SK-N-SH treated with all-trans-retinoic acid at 6 μM for 48 hours (cell line): Measurements from ENCODE around the gene CST11.

Experiments
- ATAC-seq: fragments of 200-7000 bp; cut with Tn5 transposase; 3 replicates; pipeline ENCODE4 v1.9.1; 2020; ENCODE audit warnings: mild to moderate bottlenecking, moderate library complexity
- ARNTL ChIP-seq: fragments of 450-650 bp; formaldehyde crosslinking; IDR thresholded peaks from 2 replicates; pipeline ENCODE4 v1.5.0; 2020; ENCODE audit warnings: low read depth, mild to moderate bottlenecking, moderate library complexity, borderline replicate concordance
- BACH2 ChIP-seq: fragments of 250-450 bp; sonication (Bioruptor Pico); IDR thresholded peaks from 2 replicates; pipeline ENCODE4 v1.9.0; 2021; ENCODE audit warnings: mild to moderate bottlenecking, borderline replicate concordance
- ESRRG ChIP-seq: fragments of 250-450 bp; sonication (Bioruptor Pico); IDR thresholded peaks from 2 replicates; pipeline ENCODE4 v1.6.1; 2021; ENCODE audit warnings: mild to moderate bottlenecking
- GLIS3 ChIP-seq: fragments of 250-450 bp; sonication (Bioruptor Pico); IDR thresholded peaks from 2 replicates; pipeline ENCODE4 v1.5.0; 2020; ENCODE audit warnings: mild to moderate bottlenecking, moderate library complexity
- ISL1 ChIP-seq: fragments of 250-450 bp; sonication (Bioruptor Pico); IDR thresholded peaks from 2 replicates; pipeline ENCODE4 v2.1.2; 2022; ENCODE audit warnings: mild to moderate bottlenecking, moderate library complexity
- OSR1 ChIP-seq: fragments of 250-450 bp; sonication (Bioruptor Pico); IDR thresholded peaks from 2 replicates; pipeline ENCODE4 v1.8.0; 2022; ENCODE audit warnings: moderate library complexity, mild to moderate bottlenecking, inconsistent platforms
- PPARA ChIP-seq: fragments of 250-450 bp; sonication (Bioruptor Pico); IDR thresholded peaks from 2 replicates; pipeline ENCODE4 v1.5.0; 2020; ENCODE audit warnings: mild to moderate bottlenecking, borderline replicate concordance
- RARB ChIP-seq: fragments of 250-450 bp; sonication (Bioruptor Pico); IDR thresholded peaks from 2 replicates; pipeline ENCODE4 v1.8.0; 2021; ENCODE audit warnings: mild to moderate bottlenecking, moderate library complexity
- SNAI2 ChIP-seq: fragments of 250-450 bp; sonication (Bioruptor Pico); IDR thresholded peaks from 2 replicates; pipeline ENCODE4 v1.5.0; 2020; ENCODE audit warnings: mild to moderate bottlenecking, moderate library complexity
- TCF4 ChIP-seq: fragments of 250-450 bp; sonication (Bioruptor Pico); IDR thresholded peaks from 2 replicates; pipeline ENCODE4 v1.8.0; 2021; ENCODE audit warnings: mild to moderate bottlenecking, moderate library complexity, borderline replicate concordance
- TOX ChIP-seq: fragments of 250-450 bp; sonication (Bioruptor Pico); IDR thresholded peaks from 2 replicates; pipeline ENCODE4 v1.8.0; 2021; ENCODE audit warnings: mild to moderate bottlenecking, moderate library complexity, borderline replicate concordance
- ZC3H10 ChIP-seq: fragments of 250-450 bp; sonication (Bioruptor Pico); IDR thresholded peaks from 2 replicates; pipeline ENCODE4 v1.5.1; 2021; ENCODE audit warnings: mild to moderate bottlenecking, moderate library complexity
- ZFP3 ChIP-seq: fragments of 250-450 bp; sonication (Bioruptor Pico); IDR thresholded peaks from 2 replicates; pipeline ENCODE4 v1.5.0; 2020; ENCODE audit warnings: mild to moderate bottlenecking, moderate library complexity
- ZFP30 ChIP-seq: fragments of 450-650 bp; formaldehyde crosslinking; IDR thresholded peaks from 2 replicates; pipeline ENCODE4 v1.5.0; 2022; ENCODE audit warnings: mild to moderate bottlenecking, moderate library complexity
- ZNF565 ChIP-seq: fragments of 450-650 bp; formaldehyde crosslinking; conservative IDR thresholded peaks from 2 replicates; pipeline ENCODE4 v1.5.0; 2020; ENCODE audit warnings: low read depth, mild to moderate bottlenecking, moderate library complexity
- ZNF70 ChIP-seq: fragments of 450-650 bp; formaldehyde crosslinking; IDR thresholded peaks from 2 replicates; pipeline ENCODE4 v1.5.0; 2020; ENCODE audit warnings: mild to moderate bottlenecking, moderate library complexity
- ZNF8 ChIP-seq: fragments of 450-650 bp; formaldehyde crosslinking; IDR thresholded peaks from 2 replicates; pipeline ENCODE4 v1.5.0; 2020; ENCODE audit warnings: mild to moderate bottlenecking, moderate library complexity
- TF ChIP-seq, protein P1 (sequence below): fragments of 250-450 bp; sonication (Bioruptor Pico); IDR thresholded peaks from 2 replicates; pipeline ENCODE4 v1.8.0; 2021; ENCODE audit warnings: low read depth, mild to moderate bottlenecking, moderate library complexity, borderline replicate concordance
- TF ChIP-seq, protein P2 (sequence below): fragments of 250-450 bp; sonication (Bioruptor Pico); IDR thresholded peaks from 2 replicates; pipeline ENCODE4 v1.8.0; 2020; ENCODE audit warnings: mild to moderate bottlenecking, moderate library complexity, borderline replicate concordance
- TF ChIP-seq, protein P3 (sequence below): fragments of 250-450 bp; sonication (Bioruptor Pico); IDR thresholded peaks from 2 replicates; pipeline ENCODE4 v1.5.0; 2020; ENCODE audit warnings: mild to moderate bottlenecking, moderate library complexity
- TF ChIP-seq, protein P4 (sequence below): fragments of 250-450 bp; sonication (Bioruptor Pico); IDR thresholded peaks from 2 replicates; pipeline ENCODE4 v1.5.1; 2020; ENCODE audit warnings: low read depth, mild to moderate bottlenecking, moderate library complexity
- TF ChIP-seq, protein P5 (sequence below): fragments of 250-450 bp; sonication (Bioruptor Pico); IDR thresholded peaks from 2 replicates; pipeline ENCODE4 v1.5.1; 2021; ENCODE audit warnings: mild to moderate bottlenecking, moderate library complexity

Gene CST11

DNA sequence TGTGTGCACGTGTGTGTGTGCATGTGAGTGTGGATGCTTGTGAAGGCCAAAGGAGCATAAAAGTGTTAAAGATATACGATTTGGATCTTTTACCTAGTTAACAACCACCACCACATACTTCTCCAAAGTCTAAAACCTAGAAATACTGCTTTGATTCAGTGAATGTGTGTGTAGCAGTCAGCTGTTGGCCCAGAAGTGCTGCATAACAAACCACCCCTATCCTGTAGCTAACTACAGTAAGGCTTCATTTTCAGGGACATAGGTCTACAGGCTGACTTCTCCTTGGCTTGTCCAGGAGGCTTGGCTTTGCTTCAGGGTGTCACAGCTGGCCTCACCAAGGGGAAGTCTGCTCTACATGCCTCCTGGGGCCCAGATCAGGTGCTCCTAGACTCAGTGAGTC lies 35.8 kb upstream of the CST11 start:
- ATAC-seq, result no peak
- TF ChIP-seq ZFP30 (CRISPR knock-in tag) (no peak), ZFP3 (CRISPR knock-in tag) (no peak), ZNF8 (CRISPR knock-in tag) (no peak), SNAI2 (CRISPR knock-in tag) (no peak)
- TF ChIP-seq, protein P1, sequence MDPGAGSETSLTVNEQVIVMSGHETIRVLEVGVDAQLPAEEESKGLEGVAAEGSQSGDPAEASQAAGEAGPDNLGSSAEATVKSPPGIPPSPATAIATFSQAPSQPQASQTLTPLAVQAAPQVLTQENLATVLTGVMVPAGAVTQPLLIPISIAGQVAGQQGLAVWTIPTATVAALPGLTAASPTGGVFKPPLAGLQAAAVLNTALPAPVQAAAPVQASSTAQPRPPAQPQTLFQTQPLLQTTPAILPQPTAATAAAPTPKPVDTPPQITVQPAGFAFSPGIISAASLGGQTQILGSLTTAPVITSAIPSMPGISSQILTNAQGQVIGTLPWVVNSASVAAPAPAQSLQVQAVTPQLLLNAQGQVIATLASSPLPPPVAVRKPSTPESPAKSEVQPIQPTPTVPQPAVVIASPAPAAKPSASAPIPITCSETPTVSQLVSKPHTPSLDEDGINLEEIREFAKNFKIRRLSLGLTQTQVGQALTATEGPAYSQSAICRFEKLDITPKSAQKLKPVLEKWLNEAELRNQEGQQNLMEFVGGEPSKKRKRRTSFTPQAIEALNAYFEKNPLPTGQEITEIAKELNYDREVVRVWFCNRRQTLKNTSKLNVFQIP (CRISPR knock-in tag), result no peak

DNA sequence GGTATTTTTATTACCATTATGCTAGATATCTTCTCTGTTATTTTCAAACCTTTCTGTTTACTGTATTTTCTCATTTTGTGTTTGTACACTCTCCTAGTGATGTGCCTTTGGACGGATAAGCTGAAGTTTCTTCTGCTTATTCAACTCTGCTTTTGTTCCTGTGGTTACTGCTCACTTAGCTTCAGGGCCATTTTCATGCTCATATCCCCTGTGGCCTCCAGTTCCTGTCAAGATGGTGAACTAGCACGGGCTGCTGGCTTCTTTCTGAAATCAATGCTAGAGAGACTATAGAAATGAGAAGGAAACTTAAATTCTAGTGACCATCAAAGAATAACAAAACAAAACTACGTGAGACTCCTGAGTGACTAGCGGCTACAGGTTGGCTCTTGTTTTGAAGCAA lies 31.4 kb upstream of the CST11 start:
- no peak for ATAC-seq
- TF ChIP-seq ZFP3 (CRISPR knock-in tag) (no peak), ESRRG (CRISPR knock-in tag) (no peak)
- TF ChIP-seq, protein P2, sequence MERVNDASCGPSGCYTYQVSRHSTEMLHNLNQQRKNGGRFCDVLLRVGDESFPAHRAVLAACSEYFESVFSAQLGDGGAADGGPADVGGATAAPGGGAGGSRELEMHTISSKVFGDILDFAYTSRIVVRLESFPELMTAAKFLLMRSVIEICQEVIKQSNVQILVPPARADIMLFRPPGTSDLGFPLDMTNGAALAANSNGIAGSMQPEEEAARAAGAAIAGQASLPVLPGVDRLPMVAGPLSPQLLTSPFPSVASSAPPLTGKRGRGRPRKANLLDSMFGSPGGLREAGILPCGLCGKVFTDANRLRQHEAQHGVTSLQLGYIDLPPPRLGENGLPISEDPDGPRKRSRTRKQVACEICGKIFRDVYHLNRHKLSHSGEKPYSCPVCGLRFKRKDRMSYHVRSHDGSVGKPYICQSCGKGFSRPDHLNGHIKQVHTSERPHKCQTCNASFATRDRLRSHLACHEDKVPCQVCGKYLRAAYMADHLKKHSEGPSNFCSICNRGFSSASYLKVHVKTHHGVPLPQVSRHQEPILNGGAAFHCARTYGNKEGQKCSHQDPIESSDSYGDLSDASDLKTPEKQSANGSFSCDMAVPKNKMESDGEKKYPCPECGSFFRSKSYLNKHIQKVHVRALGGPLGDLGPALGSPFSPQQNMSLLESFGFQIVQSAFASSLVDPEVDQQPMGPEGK (CRISPR knock-in tag), result no peak

DNA sequence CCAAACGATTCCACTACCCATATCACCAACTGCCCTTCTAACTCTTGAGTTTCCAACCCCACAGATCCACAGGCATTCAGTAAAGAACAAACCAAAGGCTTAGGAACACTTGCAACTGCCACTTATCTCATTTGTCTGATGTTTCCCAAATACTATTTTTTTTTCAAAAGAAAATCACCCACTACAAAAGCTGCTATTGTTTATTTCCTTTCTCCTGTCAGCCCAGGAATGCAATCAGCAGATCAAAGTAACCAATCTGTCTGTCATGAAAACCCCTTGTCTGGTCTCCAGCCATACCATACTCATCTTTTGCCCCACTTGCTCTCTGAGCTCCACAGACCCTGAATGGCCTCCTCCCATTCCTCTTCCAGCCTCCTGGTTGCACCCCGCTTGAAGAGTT lies 29.5 kb upstream of the CST11 start:
- no peak for ATAC-seq
- TF ChIP-seq, protein P1 (CRISPR knock-in tag), result no peak
- no peak for TF ChIP-seq ZNF70 (CRISPR knock-in tag)
- no peak for TF ChIP-seq ZC3H10 (CRISPR knock-in tag)
- TF ChIP-seq RARB (CRISPR knock-in tag), result no peak
- TF ChIP-seq ZNF565 (CRISPR knock-in tag), result no peak
- no peak for TF ChIP-seq ZNF8 (CRISPR knock-in tag)
- TF ChIP-seq ARNTL (CRISPR knock-in tag), result no peak
- TF ChIP-seq OSR1, result no peak
- TF ChIP-seq ZFP3 (CRISPR knock-in tag), result no peak

DNA sequence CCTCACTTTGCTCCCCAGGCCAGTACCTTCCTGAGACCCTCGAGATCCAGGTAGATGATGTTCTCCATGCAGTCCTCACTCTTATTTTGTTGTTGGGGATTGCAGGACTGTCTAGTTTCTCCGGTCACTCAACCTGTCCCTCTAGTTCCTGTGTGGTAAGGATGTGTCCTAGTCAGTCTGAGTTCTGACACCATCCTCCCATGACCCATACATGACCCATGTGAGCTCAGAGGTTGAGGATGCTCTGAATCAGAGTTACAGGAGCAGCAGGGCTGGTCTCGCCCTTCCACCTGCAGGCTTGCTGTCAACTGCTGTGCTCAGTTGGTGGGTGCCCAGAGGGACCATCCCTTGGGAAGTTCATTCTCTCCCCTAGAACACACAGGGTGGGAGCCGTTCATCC lies 26.4 kb upstream of the CST11 start:
- ATAC-seq, result no peak
- TF ChIP-seq BACH2 (CRISPR knock-in tag), result no peak

DNA sequence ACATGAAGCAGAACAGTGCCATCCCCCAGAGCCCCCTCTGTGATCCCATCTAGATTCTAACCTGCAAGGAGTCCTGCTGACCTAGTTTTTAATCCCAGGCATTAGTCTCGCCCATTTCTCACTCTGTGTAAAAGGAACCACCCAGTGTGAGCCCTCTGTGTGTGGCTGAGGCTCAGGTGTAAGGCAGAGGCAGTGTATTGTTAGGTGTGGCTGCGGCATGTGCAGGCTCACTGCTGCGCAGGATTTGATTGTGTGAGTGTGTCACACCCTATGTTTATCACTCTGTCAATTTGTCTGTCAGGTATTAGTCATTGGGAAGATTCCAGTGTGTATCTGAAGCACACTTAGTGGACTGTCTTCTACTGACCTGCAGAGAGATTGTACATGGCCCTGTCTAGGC lies 24.5 kb upstream of the CST11 start:
- no peak for ATAC-seq
- TF ChIP-seq, protein P3, sequence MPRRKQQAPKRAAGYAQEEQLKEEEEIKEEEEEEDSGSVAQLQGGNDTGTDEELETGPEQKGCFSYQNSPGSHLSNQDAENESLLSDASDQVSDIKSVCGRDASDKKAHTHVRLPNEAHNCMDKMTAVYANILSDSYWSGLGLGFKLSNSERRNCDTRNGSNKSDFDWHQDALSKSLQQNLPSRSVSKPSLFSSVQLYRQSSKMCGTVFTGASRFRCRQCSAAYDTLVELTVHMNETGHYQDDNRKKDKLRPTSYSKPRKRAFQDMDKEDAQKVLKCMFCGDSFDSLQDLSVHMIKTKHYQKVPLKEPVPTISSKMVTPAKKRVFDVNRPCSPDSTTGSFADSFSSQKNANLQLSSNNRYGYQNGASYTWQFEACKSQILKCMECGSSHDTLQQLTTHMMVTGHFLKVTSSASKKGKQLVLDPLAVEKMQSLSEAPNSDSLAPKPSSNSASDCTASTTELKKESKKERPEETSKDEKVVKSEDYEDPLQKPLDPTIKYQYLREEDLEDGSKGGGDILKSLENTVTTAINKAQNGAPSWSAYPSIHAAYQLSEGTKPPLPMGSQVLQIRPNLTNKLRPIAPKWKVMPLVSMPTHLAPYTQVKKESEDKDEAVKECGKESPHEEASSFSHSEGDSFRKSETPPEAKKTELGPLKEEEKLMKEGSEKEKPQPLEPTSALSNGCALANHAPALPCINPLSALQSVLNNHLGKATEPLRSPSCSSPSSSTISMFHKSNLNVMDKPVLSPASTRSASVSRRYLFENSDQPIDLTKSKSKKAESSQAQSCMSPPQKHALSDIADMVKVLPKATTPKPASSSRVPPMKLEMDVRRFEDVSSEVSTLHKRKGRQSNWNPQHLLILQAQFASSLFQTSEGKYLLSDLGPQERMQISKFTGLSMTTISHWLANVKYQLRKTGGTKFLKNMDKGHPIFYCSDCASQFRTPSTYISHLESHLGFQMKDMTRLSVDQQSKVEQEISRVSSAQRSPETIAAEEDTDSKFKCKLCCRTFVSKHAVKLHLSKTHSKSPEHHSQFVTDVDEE (CRISPR knock-in tag), result no peak
- TF ChIP-seq, protein P2 (CRISPR knock-in tag), result no peak
- TF ChIP-seq ZFP3 (CRISPR knock-in tag), result no peak
- no peak for TF ChIP-seq SNAI2 (CRISPR knock-in tag)
- no peak for TF ChIP-seq TCF4 (CRISPR knock-in tag)
- TF ChIP-seq ZNF8 (CRISPR knock-in tag), result no peak
- TF ChIP-seq ZC3H10 (CRISPR knock-in tag), result no peak
- TF ChIP-seq, protein P4, sequence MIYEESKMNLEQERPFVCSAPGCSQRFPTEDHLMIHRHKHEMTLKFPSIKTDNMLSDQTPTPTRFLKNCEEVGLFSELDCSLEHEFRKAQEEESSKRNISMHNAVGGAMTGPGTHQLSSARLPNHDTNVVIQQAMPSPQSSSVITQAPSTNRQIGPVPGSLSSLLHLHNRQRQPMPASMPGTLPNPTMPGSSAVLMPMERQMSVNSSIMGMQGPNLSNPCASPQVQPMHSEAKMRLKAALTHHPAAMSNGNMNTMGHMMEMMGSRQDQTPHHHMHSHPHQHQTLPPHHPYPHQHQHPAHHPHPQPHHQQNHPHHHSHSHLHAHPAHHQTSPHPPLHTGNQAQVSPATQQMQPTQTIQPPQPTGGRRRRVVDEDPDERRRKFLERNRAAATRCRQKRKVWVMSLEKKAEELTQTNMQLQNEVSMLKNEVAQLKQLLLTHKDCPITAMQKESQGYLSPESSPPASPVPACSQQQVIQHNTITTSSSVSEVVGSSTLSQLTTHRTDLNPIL (CRISPR knock-in tag), result no peak
- TF ChIP-seq TOX (CRISPR knock-in tag), result no peak
- TF ChIP-seq ISL1, result no peak
- TF ChIP-seq, protein P5, sequence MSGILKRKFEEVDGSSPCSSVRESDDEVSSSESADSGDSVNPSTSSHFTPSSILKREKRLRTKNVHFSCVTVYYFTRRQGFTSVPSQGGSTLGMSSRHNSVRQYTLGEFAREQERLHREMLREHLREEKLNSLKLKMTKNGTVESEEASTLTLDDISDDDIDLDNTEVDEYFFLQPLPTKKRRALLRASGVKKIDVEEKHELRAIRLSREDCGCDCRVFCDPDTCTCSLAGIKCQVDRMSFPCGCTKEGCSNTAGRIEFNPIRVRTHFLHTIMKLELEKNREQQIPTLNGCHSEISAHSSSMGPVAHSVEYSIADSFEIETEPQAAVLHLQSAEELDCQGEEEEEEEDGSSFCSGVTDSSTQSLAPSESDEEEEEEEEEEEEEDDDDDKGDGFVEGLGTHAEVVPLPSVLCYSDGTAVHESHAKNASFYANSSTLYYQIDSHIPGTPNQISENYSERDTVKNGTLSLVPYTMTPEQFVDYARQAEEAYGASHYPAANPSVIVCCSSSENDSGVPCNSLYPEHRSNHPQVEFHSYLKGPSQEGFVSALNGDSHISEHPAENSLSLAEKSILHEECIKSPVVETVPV (CRISPR knock-in tag), result no peak
- TF ChIP-seq PPARA (CRISPR knock-in tag), result no peak
- no peak for TF ChIP-seq GLIS3 (CRISPR knock-in tag)
